Measurements from ENCODE around the gene SNRNP200. TPM values are rescaled to one million over a fixed set of nuclear protein-coding genes. Genes with fewer than 3 reads are reported as not detected.

Gene SNRNP200
- 115 to 121 TPM (median 119 TPM) in 5 replicates for total RNA-seq (2022; extraction: Qiagen RNA extraction; ENCODE audit: low read depth)

DNA sequence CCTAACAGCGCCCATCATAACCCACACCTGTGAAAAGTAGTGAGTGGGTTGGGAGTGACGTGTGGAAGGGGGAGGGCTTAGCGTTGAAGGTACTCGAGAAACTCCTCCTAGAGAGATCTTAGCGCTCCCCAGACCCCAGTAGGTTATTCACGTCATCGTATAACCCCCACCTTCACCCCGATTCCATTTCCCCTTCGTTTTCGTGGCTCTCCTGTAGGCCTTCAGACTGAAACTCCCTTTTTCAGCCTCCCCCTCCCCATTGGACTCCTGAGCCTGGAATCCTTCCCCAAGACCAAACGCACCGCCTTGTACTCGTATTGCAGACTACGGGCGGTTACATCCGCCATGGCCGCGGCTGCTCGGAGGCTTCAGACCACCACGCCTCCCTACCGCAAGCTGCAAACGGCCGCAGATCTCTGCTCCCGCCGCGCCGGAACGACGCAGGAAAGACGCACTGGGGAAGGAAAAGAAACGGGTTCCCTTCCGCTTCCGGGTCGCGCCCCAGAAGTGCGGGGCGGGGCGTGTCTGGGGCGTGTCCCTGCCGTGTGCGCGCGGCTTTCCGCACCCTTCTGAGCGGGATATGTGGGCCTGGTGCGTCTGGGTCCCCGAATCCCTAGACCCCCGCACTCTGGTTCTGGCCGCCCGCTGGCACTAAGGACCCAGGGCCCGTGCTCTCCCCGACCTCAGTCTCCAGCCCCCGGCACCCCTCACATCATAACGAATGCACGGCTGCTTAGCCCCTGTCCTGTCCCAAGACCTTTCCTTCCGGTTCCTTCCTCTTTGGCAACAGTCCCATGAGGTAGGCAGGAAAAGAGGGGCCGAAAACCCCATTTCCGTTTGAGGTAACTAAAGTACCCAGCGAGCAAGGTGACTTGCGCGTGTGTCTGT, at the start of gene SNRNP200:
Gene SNRNP200, minus strand, starts transcription at position 456 of the 888 bp plus-strand sequence. Its CDS starts 109 bp downstream, at position 347.

DNA sequence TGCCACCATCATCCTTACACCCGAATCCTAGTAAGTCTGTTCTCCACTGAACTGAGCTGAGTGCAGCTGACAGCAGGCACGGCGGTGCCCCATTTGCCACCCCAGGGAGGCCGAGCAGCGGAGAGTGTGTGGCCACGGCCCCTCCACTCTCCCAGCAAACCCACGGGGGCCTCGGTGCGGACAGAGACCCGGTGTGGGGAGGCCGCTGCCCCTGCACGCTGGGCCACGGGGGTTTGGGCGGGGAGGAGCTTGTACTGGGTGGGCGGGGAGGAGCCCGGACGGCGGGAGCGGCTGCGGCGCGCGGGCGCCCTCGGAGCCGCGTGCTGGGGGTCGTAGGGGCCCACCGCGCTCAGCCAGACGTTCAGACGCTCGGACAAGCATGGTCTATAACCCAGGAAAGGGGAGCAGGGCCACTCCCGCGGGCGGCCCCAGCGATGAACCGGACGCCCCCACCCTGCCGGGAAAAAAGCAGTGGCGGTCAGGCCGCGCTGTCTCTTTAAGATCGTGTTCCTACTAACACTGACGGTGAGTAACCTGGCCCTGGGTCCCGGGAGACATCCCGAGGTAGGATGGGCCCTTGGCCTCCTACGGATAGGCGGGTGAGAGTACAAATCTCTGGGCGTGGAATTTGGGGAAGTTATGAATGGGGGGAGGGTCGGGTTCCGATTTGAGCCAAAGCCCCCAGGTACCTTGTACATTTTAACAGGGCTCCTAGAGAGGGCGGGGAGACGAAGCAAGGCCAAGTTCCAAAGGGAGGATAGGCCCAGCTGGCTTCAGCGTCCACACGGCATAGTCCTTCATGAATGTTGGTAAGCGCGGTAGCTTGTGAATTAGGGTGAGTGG, 19.9 kb upstream of the SNRNP200 start, which contains the start of gene ITPRIPL1:
Gene ITPRIPL1, plus strand, starts transcription at position 277 of the 843 bp plus-strand sequence. Its CDS starts 523 bp downstream, at position 800.

DNA sequence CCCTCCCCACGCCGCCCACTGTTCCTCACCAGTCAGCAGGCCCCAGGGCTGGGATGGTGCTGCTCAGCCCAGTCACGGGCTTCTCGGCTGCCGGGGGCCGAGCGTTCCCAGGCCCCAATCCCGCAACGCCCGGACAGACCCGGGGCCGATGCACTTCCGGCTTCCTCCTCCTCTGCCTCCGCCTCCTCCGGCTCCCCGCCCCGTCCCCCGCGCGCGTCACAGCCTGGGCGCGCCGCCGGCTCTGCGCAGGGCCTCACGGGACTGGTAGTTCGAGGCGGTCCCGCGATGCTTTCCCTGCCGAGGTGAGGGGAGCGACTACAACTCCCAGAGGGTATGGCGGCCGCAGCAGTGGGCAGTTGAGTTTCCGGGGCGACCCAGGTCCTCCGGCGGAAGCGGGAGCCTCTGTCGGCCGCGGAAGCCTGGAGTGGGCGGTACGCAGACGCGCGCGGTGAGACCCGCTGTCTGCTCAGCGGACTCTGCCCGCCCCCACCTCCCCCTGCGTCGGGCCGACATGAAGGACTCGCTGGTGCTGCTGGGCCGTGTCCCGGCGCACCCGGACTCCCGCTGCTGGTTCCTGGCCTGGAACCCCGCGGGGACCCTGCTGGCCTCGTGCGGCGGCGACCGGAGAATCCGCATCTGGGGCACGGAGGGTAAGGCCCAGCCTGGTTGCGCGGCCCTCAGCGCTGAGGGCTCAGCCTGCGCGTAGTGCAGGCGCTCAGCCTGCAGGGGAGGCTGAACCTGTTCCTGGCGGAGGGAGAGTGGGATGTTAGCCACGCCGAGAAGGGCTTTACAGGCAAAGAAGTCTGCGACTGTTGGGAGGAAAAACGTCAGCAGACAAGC, 39.3 kb downstream of the SNRNP200 start, which contains the start of the genes CIAO1 and TMEM127:
Gene CIAO1, plus strand, starts transcription at position 386 of the 840 bp plus-strand sequence. Its CDS starts 126 bp downstream, at position 512.
Gene TMEM127, minus strand, starts transcription at position 158 of the 840 bp plus-strand sequence. CDS start 616 bp downstream, outside the sequence.

Other genes with a start within 250 kb of the SNRNP200 start
- 0.03 to 0.13 TPM (median 0.08 TPM) in 5 replicates for gene ADRA2B, start 189.0 kb downstream of the SNRNP200 start, total RNA-seq (2022; extraction: Qiagen RNA extraction; ENCODE audit: low read depth)
- not detected in 5 replicates for gene ASTL, start 167.0 kb downstream of the SNRNP200 start, total RNA-seq (2022; extraction: Qiagen RNA extraction; ENCODE audit: low read depth)
- 0.21 to 0.49 TPM (median 0.38 TPM) in 5 replicates for gene DUSP2, start 160.1 kb downstream of the SNRNP200 start, total RNA-seq (2022; extraction: Qiagen RNA extraction; ENCODE audit: low read depth)
- gene STARD7, start 96.7 kb downstream of the SNRNP200 start, total RNA-seq (2022; extraction: Qiagen RNA extraction; ENCODE audit: low read depth), result 83.3 to 94.9 TPM (median 89.7 TPM) in 5 replicates
- gene TMEM127, start 39.5 kb downstream of the SNRNP200 start, total RNA-seq (2022; extraction: Qiagen RNA extraction; ENCODE audit: low read depth), result 37.9 to 48.8 TPM (median 45.0 TPM) in 5 replicates
- 74.6 to 87.1 TPM (median 84.0 TPM) in 5 replicates for gene CIAO1, start 39.3 kb downstream of the SNRNP200 start, total RNA-seq (2022; extraction: Qiagen RNA extraction; ENCODE audit: low read depth)
- gene ITPRIPL1, start 19.8 kb upstream of the SNRNP200 start, total RNA-seq (2022; extraction: Qiagen RNA extraction; ENCODE audit: low read depth), result not detected in 5 replicates
- gene NCAPH, start 30.2 kb upstream of the SNRNP200 start, total RNA-seq (2022; extraction: Qiagen RNA extraction; ENCODE audit: low read depth), result 43.4 to 47.5 TPM (median 44.9 TPM) in 5 replicates
- 0.41 to 1.4 TPM (median 0.87 TPM) in 5 replicates for gene NEURL3, start 199.8 kb upstream of the SNRNP200 start, total RNA-seq (2022; extraction: Qiagen RNA extraction; ENCODE audit: low read depth)
- 3.6 to 5.5 TPM (median 5.3 TPM) in 5 replicates for gene ARID5A, start 231.2 kb upstream of the SNRNP200 start, total RNA-seq (2022; extraction: Qiagen RNA extraction; ENCODE audit: low read depth)